ENCODE data around the gene GLOD5.

GLOD5 gene

DNA sequence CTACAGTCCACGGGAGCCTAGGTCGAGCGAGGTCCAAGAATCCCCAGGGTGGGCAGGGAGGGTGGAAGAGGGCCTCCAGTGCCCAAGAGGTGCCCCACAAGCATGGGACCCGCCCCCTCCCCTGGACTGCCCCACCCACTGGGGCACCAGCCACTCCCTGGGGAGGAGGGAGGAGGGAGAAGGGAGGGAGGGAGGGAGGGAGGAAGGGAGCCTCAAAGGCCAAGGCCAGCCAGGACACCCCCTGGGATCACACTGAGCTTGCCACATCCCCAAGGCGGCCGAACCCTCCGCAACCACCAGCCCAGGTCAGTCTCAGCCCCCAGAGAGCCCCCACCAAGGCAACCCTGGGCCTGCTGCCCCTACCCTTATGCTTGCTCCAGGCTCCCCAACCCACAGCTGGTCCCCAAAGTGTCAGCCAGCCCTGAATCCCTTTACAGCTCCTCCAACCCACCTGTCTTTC lies 24.8 kb downstream of the GLOD5 start, which contains the start of gene GATA1:
TSS of gene GATA1 (plus strand) at position 250 of the 460 bp plus-strand sequence. CDS start 4,520 bp downstream, outside the sequence.
- no peak for DNase-seq (ENCODE audit: low read depth in 1 of 2, low spot score in 1 of 2)
- Histone ChIP-seq H3K4me3 (replicated peaks; ENCODE audit: insufficient read depth, low read length) (no peak within 1 kb of the TSS), H3K27ac (replicated peaks) (no peak within 1 kb of the TSS), H3K27me3 (ENCODE audit: insufficient read depth, poor library complexity, severe bottlenecking) (no peaks in the 10 kb centered on the region)
- TF ChIP-seq SPI1 (IDR thresholded peaks at IDR 0.05; ENCODE audit: borderline replicate concordance, low read depth) (no peak), POLR2AphosphoS5 (IDR thresholded peaks at IDR 0.05; ENCODE audit: low read depth) (no peak), GABPA (IDR thresholded peaks at IDR 0.05; ENCODE audit: low read depth) (no peak)
- TF ChIP-seq, protein P1, sequence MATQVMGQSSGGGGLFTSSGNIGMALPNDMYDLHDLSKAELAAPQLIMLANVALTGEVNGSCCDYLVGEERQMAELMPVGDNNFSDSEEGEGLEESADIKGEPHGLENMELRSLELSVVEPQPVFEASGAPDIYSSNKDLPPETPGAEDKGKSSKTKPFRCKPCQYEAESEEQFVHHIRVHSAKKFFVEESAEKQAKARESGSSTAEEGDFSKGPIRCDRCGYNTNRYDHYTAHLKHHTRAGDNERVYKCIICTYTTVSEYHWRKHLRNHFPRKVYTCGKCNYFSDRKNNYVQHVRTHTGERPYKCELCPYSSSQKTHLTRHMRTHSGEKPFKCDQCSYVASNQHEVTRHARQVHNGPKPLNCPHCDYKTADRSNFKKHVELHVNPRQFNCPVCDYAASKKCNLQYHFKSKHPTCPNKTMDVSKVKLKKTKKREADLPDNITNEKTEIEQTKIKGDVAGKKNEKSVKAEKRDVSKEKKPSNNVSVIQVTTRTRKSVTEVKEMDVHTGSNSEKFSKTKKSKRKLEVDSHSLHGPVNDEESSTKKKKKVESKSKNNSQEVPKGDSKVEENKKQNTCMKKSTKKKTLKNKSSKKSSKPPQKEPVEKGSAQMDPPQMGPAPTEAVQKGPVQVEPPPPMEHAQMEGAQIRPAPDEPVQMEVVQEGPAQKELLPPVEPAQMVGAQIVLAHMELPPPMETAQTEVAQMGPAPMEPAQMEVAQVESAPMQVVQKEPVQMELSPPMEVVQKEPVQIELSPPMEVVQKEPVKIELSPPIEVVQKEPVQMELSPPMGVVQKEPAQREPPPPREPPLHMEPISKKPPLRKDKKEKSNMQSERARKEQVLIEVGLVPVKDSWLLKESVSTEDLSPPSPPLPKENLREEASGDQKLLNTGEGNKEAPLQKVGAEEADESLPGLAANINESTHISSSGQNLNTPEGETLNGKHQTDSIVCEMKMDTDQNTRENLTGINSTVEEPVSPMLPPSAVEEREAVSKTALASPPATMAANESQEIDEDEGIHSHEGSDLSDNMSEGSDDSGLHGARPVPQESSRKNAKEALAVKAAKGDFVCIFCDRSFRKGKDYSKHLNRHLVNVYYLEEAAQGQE (IDR thresholded peaks at IDR 0.05; ENCODE audit: insufficient replicate concordance, low read depth): no peak
- TF ChIP-seq, protein P2, sequence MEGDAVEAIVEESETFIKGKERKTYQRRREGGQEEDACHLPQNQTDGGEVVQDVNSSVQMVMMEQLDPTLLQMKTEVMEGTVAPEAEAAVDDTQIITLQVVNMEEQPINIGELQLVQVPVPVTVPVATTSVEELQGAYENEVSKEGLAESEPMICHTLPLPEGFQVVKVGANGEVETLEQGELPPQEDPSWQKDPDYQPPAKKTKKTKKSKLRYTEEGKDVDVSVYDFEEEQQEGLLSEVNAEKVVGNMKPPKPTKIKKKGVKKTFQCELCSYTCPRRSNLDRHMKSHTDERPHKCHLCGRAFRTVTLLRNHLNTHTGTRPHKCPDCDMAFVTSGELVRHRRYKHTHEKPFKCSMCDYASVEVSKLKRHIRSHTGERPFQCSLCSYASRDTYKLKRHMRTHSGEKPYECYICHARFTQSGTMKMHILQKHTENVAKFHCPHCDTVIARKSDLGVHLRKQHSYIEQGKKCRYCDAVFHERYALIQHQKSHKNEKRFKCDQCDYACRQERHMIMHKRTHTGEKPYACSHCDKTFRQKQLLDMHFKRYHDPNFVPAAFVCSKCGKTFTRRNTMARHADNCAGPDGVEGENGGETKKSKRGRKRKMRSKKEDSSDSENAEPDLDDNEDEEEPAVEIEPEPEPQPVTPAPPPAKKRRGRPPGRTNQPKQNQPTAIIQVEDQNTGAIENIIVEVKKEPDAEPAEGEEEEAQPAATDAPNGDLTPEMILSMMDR (IDR thresholded peaks at IDR 0.05; ENCODE audit: insufficient read depth, low read length): no peak

DNA sequence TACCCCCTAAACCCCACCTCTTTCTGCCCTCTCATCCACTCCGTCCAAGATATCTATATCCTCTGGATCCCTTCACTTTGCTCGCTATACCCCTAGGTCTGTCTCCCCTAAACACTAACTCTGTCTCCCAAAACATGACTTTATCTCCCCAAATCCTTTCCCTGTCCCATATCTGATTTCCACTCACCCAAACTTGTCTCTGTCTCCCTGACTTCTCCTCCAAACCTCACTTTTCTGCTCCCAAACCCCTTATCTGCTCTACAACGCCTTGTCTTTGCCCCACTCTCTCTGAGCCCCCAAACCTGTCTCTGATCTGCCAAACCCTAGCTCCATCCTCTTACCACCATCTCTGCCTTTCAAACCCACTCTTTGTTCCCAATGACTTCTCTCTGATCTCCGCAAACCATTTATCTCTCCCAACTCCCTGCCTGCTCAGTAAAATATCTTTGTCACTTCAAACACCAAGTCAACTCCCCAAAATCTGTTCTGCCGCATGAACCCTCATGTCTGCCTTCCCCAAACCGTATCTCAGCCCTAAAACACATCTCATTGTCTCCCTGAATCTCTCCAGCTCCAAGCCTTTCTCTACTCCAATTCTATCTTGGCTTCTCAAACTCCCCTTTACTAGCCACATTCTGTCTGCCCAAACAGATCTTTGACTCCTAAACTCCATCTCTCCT lies 25.4 kb downstream of the GLOD5 start:
- TF ChIP-seq GABPA (IDR thresholded peaks at IDR 0.05; ENCODE audit: low read depth) (no peak), SPI1 (IDR thresholded peaks at IDR 0.05; ENCODE audit: borderline replicate concordance, low read depth) (no peak), POLR2AphosphoS5 (IDR thresholded peaks at IDR 0.05; ENCODE audit: low read depth) (no peak)
- TF ChIP-seq, protein P2 (IDR thresholded peaks at IDR 0.05; ENCODE audit: insufficient read depth, low read length): no peak
- TF ChIP-seq, protein P1 (IDR thresholded peaks at IDR 0.05; ENCODE audit: insufficient replicate concordance, low read depth): no peak
- no peaks in the 10 kb centered on the region for H3K27me3 ChIP-seq (ENCODE audit: insufficient read depth, poor library complexity, severe bottlenecking)
- DNase-seq (ENCODE audit: low read depth in 1 of 2, low spot score in 1 of 2): no peak
- H3K27ac ChIP-seq (replicated peaks): no peak overlapping the region
- no peak overlapping the region for H3K4me3 ChIP-seq (replicated peaks; ENCODE audit: insufficient read depth, low read length)

DNA sequence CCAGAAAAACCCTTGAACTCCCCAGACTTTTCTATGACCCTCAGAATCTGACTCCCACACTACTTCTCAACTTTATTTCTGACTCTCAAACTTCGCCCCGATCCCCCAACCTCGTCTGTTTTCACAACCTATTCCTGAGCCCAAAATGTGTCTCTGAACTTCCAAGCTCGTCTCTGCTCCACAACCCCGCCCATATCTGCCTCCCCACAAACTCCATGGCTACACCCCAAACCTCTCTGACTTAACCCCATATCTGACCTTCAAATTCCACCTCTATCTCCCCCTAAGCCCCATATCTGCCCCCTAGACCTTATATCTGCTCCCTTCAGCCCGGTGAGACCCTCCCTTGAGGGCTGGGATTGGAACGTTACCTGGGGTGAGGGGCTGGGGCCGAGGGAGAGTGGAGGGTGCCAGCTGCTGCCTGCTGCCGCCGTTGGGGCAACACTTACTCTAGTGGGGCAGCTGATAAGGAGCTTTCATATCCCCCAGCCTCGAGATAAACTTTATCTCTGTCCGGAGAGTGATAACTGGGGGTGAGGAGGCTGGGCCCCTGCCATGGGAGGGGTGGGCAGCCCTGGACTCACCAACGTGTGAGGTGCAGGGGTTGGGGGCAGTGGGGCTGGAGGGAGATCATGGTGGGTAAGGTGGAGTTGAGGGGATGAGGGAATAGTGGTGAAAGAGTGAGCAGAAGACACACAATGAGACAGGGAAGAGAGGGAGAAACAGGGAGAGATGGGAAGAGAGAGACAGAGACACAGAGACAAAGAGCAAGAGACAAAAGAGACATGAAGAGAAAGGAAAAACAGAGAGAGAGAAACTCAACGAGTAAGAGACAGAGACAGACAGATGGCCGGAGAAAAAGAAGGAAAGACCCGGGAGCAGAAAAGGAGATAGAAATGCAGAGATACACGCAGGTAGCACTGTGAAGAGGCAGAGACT lies 26.2 kb downstream of the GLOD5 start:
- DNase-seq (ENCODE audit: low read depth in 1 of 2, low spot score in 1 of 2): no peak
- TF ChIP-seq GABPA (IDR thresholded peaks at IDR 0.05; ENCODE audit: low read depth) (no peak), SPI1 (IDR thresholded peaks at IDR 0.05; ENCODE audit: borderline replicate concordance, low read depth) (no peak), POLR2AphosphoS5 (IDR thresholded peaks at IDR 0.05; ENCODE audit: low read depth) (no peak)
- TF ChIP-seq, protein P1 (IDR thresholded peaks at IDR 0.05; ENCODE audit: insufficient replicate concordance, low read depth): no peak
- TF ChIP-seq, protein P2 (IDR thresholded peaks at IDR 0.05; ENCODE audit: insufficient read depth, low read length): no peak
- H3K27ac ChIP-seq (replicated peaks): no peak overlapping the region
- H3K27me3 ChIP-seq (ENCODE audit: insufficient read depth, poor library complexity, severe bottlenecking): no peaks in the 10 kb centered on the region
- H3K4me3 ChIP-seq (replicated peaks; ENCODE audit: insufficient read depth, low read length): no peak overlapping the region

All from HL-60 (cell line).